NOMO-1 treated with DMSO at 0.1 percent for 48 hours (cell line): ENCODE data around the gene TAL1.
"Not testable (repeated sequence)": the region's sequence is repeated elsewhere in the genome, so short reads cannot be mapped to it uniquely, and the experiment has no call there.

Experiments
- DNase-seq: peaks from one replicate; lab custom pipeline; 2025; ENCODE audit not compliant: unreplicated experiment; lab: John Stamatoyannopoulos, UW

Gene TAL1

GRCh38 chr1:47213230-47213963 lies 18.6 kb downstream of the TAL1 start:
- DNase-seq: no peak

DNA sequence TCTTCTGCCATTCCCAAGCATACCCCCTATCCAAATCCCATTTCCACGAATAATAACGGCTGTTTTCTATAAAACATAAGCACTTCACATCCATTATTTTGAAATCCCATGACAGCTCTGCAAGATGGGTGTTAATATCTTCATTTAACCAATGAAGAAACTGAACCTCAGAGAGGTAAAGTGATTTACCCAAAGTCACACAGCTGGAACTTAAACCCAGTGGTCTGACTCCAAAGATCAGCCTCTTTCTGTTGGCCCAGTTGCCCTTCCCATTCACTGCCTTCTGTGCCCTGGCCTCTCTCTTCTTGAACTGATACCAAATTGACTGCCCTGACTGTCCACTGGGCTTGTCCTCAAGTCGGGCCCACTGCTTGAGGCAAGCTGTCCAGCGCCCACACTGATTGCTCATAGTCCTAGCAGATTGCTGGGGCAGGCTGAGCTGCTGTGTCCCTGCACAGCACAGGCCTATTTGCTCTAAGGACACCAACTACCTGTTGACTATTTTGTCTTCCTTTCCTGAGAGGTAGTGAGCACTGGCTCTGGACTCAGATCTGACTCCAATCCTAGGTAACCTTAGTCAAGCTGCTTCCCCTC lies 19.3 kb downstream of the TAL1 start:
- DNase-seq: no peak

DNA sequence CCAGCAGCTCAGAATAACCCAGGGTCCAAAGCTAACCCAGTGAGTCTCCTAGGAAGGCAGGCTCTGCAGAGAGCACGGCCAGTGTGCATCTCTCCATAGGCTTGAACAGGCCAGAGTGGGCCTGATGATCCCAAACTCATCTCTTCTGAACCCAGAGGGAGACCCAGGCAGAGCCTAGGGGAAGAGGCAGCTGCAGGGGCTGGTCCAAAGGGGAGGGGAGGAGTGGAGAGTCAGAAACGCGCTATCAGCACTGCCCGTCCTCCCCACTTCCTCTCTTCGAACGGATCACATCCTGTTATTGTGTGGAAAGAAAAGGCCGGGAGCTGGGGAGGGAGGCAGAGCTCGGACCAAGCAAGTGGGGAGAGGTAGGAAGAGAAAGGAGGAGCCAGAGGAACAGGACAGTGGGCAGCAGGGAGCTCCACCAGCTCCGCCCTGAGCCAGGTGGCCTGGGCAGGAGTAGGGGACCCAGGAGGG lies 20.2 kb downstream of the TAL1 start:
- no peak for DNase-seq

DNA sequence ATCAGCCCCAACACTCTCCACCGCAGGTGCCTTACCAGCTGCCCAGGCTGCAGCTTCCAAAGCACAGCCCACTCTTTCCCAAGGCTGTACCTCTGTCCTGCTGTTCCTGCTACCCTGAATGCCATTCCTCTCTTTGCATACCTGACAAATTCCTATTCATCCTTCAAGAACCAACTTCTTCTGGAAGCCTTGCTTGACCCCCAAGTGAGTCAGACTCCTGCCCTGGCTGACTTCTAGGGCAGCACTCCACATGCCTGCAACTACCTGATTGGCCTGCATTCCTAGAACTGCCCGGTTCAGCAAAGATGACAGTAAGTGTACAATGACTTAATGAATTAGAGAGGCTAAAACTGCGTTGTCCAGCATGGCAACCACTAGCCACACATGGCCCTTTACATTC lies 21.4 kb downstream of the TAL1 start:
- DNase-seq: no peak

- DNase-seq: no peak
Observed at GRCh38 chr1:47209725-47210325, 22.2 kb downstream of the TAL1 start.

DNA sequence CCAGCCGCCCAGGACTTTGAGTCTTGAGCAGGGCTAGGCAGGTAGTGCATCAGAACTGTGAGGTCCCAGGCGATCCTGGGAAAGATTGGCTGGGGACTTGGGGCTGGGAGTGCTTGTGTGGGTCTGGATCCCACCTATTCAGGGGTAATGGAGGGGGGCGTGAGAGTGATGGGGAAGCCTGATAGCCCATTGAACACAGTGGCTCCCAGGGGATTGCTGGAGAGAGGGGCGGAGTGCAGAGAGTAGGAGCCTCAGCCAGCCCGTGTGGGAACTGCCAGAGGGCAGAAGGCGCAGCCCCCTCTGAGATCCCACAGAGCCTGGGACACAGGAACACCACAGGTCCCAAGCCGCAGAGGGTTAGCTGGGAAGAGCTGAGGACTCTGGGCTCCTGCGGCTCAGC lies 22.9 kb downstream of the TAL1 start:
- DNase-seq: no peak

GRCh38 chr1:47208374-47208850 lies 23.6 kb downstream of the TAL1 start:
- no peak for DNase-seq

DNA sequence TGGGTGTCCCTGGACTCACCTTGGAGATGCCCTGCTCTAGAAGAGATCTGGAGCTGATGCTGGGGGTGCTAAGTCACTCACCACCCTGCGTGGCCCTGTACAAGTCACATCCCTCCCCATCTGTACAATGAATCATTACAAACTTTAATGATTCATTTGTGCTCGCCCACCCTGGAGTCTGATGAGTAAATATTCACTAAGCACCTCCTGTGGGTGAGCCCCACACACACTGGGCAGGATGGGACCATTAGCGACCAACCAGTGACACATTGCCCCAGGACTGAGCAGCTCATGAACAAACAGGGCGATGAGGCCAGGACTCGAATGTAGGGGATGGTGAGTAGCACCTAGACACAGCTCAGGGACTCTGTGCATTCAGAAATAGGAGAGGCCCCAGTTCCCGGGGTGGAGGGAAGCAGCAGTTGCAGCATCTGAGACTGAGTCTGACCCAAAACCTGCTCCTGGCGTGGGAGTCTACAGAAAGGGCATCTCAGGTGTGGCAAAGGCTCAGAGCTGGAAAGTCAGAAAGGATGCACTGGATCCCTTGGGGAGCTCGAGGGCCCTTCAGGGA lies 24.1 kb downstream of the TAL1 start:
- no peak for DNase-seq

GRCh38 chr1:47205918-47206317 lies 26.1 kb downstream of the TAL1 start:
- DNase-seq: no peak

DNA sequence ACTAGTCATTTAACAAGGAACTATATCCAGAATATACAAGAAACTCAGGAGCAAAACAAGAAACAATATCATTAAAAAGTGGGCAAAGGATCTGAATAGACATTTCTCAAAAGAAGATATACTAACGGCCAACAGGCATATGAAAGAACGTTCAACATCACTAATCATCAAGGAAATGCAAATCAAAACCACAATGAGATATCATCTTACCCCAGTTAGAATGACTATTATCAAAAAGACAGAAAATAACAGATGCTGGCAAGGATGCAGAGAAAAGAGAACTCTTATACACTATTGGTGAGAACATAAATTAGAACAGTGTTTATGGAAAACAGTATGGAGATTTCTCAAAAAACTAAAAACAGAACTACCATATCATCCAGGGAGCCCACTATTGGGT lies 28.5 kb downstream of the TAL1 start:
- DNase-seq: not testable (repeated sequence)

GRCh38 chr1:47201179-47201578 lies 30.8 kb downstream of the TAL1 start:
- no peak for DNase-seq

DNA sequence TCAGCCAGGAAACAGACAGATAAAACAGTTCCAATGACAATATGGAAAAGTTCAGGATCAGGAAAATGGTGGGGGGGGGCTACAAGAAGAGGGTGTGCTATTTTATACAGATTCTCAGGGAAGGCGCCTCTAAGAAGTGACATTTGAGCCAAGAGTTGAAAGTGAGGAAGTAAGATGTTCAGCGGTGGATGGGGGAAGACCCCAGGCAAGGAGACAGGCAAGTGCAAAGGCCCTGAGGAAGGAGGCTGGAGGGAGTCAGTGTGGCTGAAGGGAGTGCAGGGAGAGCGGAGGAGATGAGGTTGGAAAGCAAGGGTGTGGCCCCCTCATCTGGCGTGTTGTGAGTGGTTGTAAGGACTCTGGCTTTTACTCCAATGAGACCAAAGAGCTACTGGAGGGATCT lies 33.8 kb downstream of the TAL1 start:
- no peak for DNase-seq

- DNase-seq: no peak
Observed at GRCh38 chr1:47196622-47197021, 35.4 kb downstream of the TAL1 start.

DNA sequence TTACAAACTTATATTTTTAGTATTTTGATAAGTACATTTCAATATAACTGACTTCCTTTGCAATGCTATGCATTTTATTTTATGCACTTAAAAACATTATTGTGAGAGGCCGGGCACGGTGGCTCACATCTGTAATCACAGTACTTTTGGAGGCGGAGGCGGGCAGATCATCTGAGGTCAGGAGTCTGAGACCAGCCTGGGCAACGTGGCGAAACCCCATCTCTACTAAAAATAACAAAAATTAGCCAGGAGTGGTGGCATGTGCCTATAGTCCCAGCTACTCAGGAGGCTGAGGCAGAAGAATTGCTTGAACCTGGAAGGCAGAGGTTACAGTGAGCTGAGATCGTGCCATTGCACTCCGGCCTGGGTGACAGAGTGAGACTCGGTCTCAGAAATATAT lies 36.0 kb downstream of the TAL1 start:
- DNase-seq: not testable (repeated sequence)

DNA sequence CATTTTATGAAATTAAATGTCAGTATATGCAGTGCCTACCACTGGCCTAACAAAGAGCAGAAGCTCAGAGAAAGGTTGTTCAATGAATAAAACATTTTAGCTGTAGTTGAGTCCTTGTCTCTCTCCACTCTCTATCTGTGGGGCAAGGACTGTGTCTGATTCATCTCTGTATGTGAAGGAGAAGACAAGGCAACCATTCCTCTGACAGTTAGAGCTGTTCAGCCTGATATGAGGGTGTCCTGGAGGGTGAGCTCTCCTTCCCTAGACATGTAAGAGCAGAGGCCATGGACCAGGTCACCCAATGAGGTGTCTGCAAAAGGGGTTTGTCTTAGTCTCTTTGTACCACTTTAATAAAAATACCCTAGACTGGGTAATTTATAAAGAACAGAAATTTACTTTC lies 37.7 kb downstream of the TAL1 start:
- DNase-seq: no peak

DNA sequence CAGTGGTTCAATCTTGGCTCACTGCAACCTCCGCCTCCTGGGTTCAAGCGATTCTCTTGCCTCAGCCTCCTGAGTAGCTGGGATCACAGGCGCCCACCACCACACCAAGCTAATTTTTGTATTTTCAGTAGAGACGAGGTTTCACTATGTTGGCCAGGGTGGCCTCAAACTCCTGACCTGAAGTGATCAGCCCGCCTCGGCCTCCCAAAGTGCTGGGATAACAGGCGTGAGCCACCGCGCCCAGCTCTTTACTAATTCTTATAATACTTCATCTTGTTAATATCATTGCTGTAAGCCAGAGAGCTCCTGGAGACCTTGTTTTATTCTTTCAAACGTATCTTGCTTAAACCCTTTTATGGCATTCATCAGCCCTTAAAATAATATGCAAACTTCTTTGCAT lies 38.5 kb downstream of the TAL1 start:
- not testable (repeated sequence) for DNase-seq

- DNase-seq: peak; percentile 61
Observed at GRCh38 chr1:47192458-47193384, 39.3 kb downstream of the TAL1 start.

GRCh38 chr1:47191940-47192457 lies 40.0 kb downstream of the TAL1 start:
- no peak for DNase-seq

- DNase-seq: no peak
Observed at GRCh38 chr1:47190857-47191256, 41.2 kb downstream of the TAL1 start.

GRCh38 chr1:47190509-47190855 lies 41.5 kb downstream of the TAL1 start:
- DNase-seq: no peak
